Omental fat pad (tissue), 4 donors: Measurements from ENCODE around the gene PAFAH1B1. TPM values are rescaled to one million over a fixed set of nuclear protein-coding genes. Genes with fewer than 3 reads are reported as not detected.

Experiments
- ATAC-seq: fragments of 150-250 bp; one replicate; pipeline ENCODE4 v1.9.1; 2016; ENCODE audit warnings: mild to moderate bottlenecking, moderate library complexity; ENCODE audit not compliant: low FRiP score
- DNase-seq: peaks from one replicate; pipeline ENCODE4 v3.0.0-alpha.2; 2019; ENCODE audit warnings: low spot score
- CTCF ChIP-seq, 3 donors: fragments of 450-650 bp; IDR thresholded peaks; one replicate each; pipeline ENCODE4 v1.5.1; 2016 to 2017; ENCODE audit warnings: antibody characterized with exemption in 3 of 3, mild to moderate bottlenecking in 3 of 3, moderate library complexity in 2 of 3
- total RNA-seq, 4 donors: library from RNA; depleted of rRNA; stranded (reverse); fragments of >200 nt; gene quantifications; one replicate each; pipeline ENCODE4 v1.1.0, GENCODE V29; 2016

The PAFAH1B1 gene
- total RNA-seq, 4 donors from 2014 or later = 82.8 to 109 (median 95.2) TPM

GRCh38 chr17:2595716-2596115 lies 2.3 kb downstream of the PAFAH1B1 start:
- no peak for DNase-seq
- TF ChIP-seq CTCF (IDR thresholded peaks at IDR 0.05) = no peak
- no peak for ATAC-seq

GRCh38 chr17:2598166-2598565 lies 4.7 kb downstream of the PAFAH1B1 start:
- ATAC-seq (no peak), DNase-seq (no peak)
- no peak for TF ChIP-seq CTCF (IDR thresholded peaks at IDR 0.05)

- no peak for TF ChIP-seq CTCF (IDR thresholded peaks at IDR 0.05)
- ATAC-seq (no peak), DNase-seq (no peak)
Measured at GRCh38 chr17:2602597-2603017, 9.2 kb downstream of the PAFAH1B1 start.

GRCh38 chr17:2608350-2608913 lies 15.0 kb downstream of the PAFAH1B1 start:
- TF ChIP-seq CTCF (IDR thresholded peaks at IDR 0.05) = no peak
- DNase-seq (no peak), ATAC-seq (no peak)

- ATAC-seq (no peak), DNase-seq (no peak)
- no peak for TF ChIP-seq CTCF (IDR thresholded peaks at IDR 0.05)
Measured at GRCh38 chr17:2609091-2609490, 15.6 kb downstream of the PAFAH1B1 start.

- no peak for ATAC-seq
Measured at GRCh38 chr17:2610195-2611175, 17.0 kb downstream of the PAFAH1B1 start.

More at GRCh38 chr17:2610195-2611175, 17.0 kb downstream of the PAFAH1B1 start:
- DNase-seq = no peak
- no peak for TF ChIP-seq CTCF (IDR thresholded peaks at IDR 0.05)
